Left ventricle myocardium inferior (tissue), 1 donor: ENCODE results near the gene RPL13. TPM values are rescaled to one million over a fixed set of nuclear protein-coding genes. Genes with fewer than 3 reads are reported as not detected.

Experiments
- DNase-seq: peaks from one replicate; pipeline ENCODE4 v3.0.0-alpha.2; 2020
- H3K27ac ChIP-seq: fragments of 200-600 bp; replicated peaks from 2 replicates; pipeline ENCODE4 v1.8.0; 2021
- H3K27me3 ChIP-seq: fragments of 200-600 bp; 2 replicates; pipeline ENCODE4 v1.8.0; 2021; ENCODE audit warnings: low read depth
- H3K36me3 ChIP-seq: fragments of 200-600 bp; 2 replicates; pipeline ENCODE4 v1.8.0; 2021
- H3K4me1 ChIP-seq: fragments of 200-600 bp; 2 replicates; pipeline ENCODE4 v1.8.0; 2021
- H3K4me3 ChIP-seq: fragments of 200-600 bp; 2 replicates; pipeline ENCODE4 v1.8.0; 2021; ENCODE audit warnings: mild to moderate bottlenecking, moderate library complexity
- H3K9me3 ChIP-seq: fragments of 200-600 bp; replicated peaks from 2 replicates; pipeline ENCODE4 v1.8.0; 2021
- intact Hi-C: fragments of 100-400 bp; cut with micrococcal nuclease; formaldehyde crosslinking; loops from one replicate; pipeline ENCODE4 v1.11.0; 2022
- total RNA-seq: library from RNA; stranded (reverse); fragmentation: NEBNext Ultra II Directional; extraction: Animal tissue kit (Norgen Biotek cat#: 25700); gene quantifications from one replicate; pipeline ENCODE4 v1.2.1, GENCODE V29; 2021
- TF ChIP-seq, protein P1 (sequence below): fragments of 200-600 bp; IDR thresholded peaks from 2 replicates; pipeline ENCODE4 v1.8.0; 2021; ENCODE audit warnings: antibody characterized with exemption, mild to moderate bottlenecking, borderline replicate concordance
- donor health status: DM: no; HTN: yes; CAD: no; lungs with severe emphysema.

The RPL13 gene
- total RNA-seq, 1 donor from 2014 or later = 1,030 TPM

- TF ChIP-seq, protein P1, sequence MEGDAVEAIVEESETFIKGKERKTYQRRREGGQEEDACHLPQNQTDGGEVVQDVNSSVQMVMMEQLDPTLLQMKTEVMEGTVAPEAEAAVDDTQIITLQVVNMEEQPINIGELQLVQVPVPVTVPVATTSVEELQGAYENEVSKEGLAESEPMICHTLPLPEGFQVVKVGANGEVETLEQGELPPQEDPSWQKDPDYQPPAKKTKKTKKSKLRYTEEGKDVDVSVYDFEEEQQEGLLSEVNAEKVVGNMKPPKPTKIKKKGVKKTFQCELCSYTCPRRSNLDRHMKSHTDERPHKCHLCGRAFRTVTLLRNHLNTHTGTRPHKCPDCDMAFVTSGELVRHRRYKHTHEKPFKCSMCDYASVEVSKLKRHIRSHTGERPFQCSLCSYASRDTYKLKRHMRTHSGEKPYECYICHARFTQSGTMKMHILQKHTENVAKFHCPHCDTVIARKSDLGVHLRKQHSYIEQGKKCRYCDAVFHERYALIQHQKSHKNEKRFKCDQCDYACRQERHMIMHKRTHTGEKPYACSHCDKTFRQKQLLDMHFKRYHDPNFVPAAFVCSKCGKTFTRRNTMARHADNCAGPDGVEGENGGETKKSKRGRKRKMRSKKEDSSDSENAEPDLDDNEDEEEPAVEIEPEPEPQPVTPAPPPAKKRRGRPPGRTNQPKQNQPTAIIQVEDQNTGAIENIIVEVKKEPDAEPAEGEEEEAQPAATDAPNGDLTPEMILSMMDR = no peak
- intact Hi-C loops = no loop called here
- H3K36me3 ChIP-seq = peaks cover 59% of the 10 kb centered on the region
- no peaks in the 10 kb centered on the region for H3K27me3 ChIP-seq
- no peak overlapping the region for H3K4me3 ChIP-seq
- H3K27ac ChIP-seq = no peak overlapping the region
- DNase-seq = no peak
- no peaks in the 10 kb centered on the region for H3K9me3 ChIP-seq
- peaks cover 37% of the 10 kb centered on the region for H3K4me1 ChIP-seq
These were observed 22.2 kb upstream of the RPL13 start for GRCh38 chr16:89538286-89538685.

- Histone ChIP-seq H3K27ac (peak overlapping the region; percentile 84), H3K27me3 (no peaks in the 10 kb centered on the region), H3K4me1 (peaks cover 18% of the 10 kb centered on the region), H3K9me3 (no peaks in the 10 kb centered on the region), H3K4me3 (no peak overlapping the region), H3K36me3 (peaks cover 52% of the 10 kb centered on the region)
- intact Hi-C loops = no loop called here
- TF ChIP-seq, protein P1 = no peak
- DNase-seq = peak; percentile 38
These were observed 19.9 kb upstream of the RPL13 start for GRCh38 chr16:89540557-89540956.

DNA sequence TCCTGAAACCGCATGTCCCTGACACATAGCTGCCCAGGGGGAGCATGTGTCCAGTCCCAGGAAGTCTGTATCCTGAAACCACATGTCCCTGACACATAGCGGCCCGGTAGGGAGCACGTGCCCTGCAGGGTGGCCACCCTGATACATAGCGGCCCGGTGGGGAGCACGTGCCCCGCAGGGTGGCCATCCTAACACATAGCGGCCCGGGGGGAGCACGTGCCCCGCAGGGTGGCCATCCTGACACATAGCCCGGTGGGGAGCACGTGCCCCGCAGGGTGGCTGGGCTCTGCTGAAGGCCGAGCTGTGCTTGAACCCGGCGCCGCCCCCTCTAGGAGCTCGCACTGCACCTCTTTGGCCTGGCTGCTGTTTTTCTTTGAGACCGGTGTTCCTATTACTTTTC, 18.7 kb upstream of the RPL13 start:
- Histone ChIP-seq H3K27me3 (no peaks in the 10 kb centered on the region), H3K4me1 (peaks cover 16% of the 10 kb centered on the region), H3K27ac (peak overlapping the region; percentile 84), H3K4me3 (no peak overlapping the region), H3K9me3 (no peaks in the 10 kb centered on the region), H3K36me3 (peaks cover 61% of the 10 kb centered on the region)
- intact Hi-C loops = no loop called here
- TF ChIP-seq, protein P1 = no peak
- no peak for DNase-seq

- no peak for DNase-seq
- no peaks in the 10 kb centered on the region for H3K27me3 ChIP-seq
- peaks cover 67% of the 10 kb centered on the region for H3K36me3 ChIP-seq
- TF ChIP-seq, protein P1 = no peak
- no peak overlapping the region for H3K27ac ChIP-seq
- intact Hi-C loops = no loop called here
- no peak overlapping the region for H3K4me3 ChIP-seq
- no peaks in the 10 kb centered on the region for H3K9me3 ChIP-seq
- peaks cover 16% of the 10 kb centered on the region for H3K4me1 ChIP-seq
These were observed 16.4 kb upstream of the RPL13 start for GRCh38 chr16:89544113-89544512.

- Histone ChIP-seq H3K36me3 (peaks cover 70% of the 10 kb centered on the region), H3K4me1 (peaks cover 16% of the 10 kb centered on the region), H3K27ac (no peak overlapping the region), H3K9me3 (no peaks in the 10 kb centered on the region), H3K4me3 (no peak overlapping the region), H3K27me3 (no peaks in the 10 kb centered on the region)
- intact Hi-C loops = no loop called here
- DNase-seq = no peak
- TF ChIP-seq, protein P1 = no peak
These were observed 15.8 kb upstream of the RPL13 start for GRCh38 chr16:89544713-89545043.
